ENCODE measurements around the gene TNFSF13B. TPM values are rescaled to one million over a fixed set of nuclear protein-coding genes. Genes with fewer than 3 reads are reported as not detected.

Gene TNFSF13B
- total and polyA plus RNA-seq, 10 of the 15 experiments (the other 5 are each of a cell fraction or from before 2014, with no cell fraction given) = 11.0 to 64.2 (median 17.0) TPM

GRCh38 chr13:108223687-108224503, 45.6 kb upstream of the TNFSF13B start:
- Histone ChIP-seq H3K4me2 (ENCODE audit: control insufficient read depth, insufficient read depth) (no peak overlapping the region), H3K79me2 (ENCODE audit: control insufficient read depth, insufficient read depth, low read length) (peaks cover 72% of the 10 kb centered on the region), H3K27me3 (replicated peaks in 1 of 2; ENCODE audit: control insufficient read depth in 2 of 2, insufficient read depth in 2 of 2, low read length in 1 of 2) (no peaks in the 10 kb centered on the region), H2AFZ (ENCODE audit: control insufficient read depth, low read depth, low read length) (no peak overlapping the region), H3K27ac (ENCODE audit: control insufficient read depth, insufficient read depth) (no peak overlapping the region), H3K36me3 (ENCODE audit: control insufficient read depth in 2 of 2, insufficient read depth in 2 of 2, low read length in 1 of 2) (no peaks in the 10 kb centered on the region; a peak in 1 of 4 replicates), H3K9ac (ENCODE audit: control insufficient read depth, insufficient read depth, low read length) (no peak overlapping the region), H4K20me1 (ENCODE audit: control insufficient read depth, insufficient read depth) (no peaks in the 10 kb centered on the region), H3K4me1 (ENCODE audit: control insufficient read depth, insufficient read depth, low read length) (peaks cover 13% of the 10 kb centered on the region), H3K4me3 (no peak overlapping the region), H3K9me3 (replicated peaks; ENCODE audit: control insufficient read depth, insufficient read depth, low read length) (no peaks in the 10 kb centered on the region)
- ChIA-PET CTCF (interaction anchor here (0.9 to 2.0 kb wide), 8 partner anchors 8 to 671 kb away, joined by 3 to 12 read pairs (median 4); partner anchors contain the start of gene TNFSF13B), POLR2A (no interaction called here), SMC1A (ENCODE audit: uncharacterized antibody, unreplicated experiment) (interaction anchor here (0.7 to 2.5 kb wide), 6 partner anchors 8 to 671 kb away, joined by 3 to 19 read pairs (median 5); partner anchors contain the start of gene TNFSF13B), RAD21 (ENCODE audit: unreplicated experiment) (interaction anchor here (0.6 to 1.6 kb wide), 3 partner anchors 10 to 671 kb away, joined by 3 to 4 read pairs (median 4); no protein-coding TSS in a partner anchor)
- ATAC-seq (no peak), FAIRE-seq (no peak), DNase-seq (ENCODE audit: low read depth, low spot score) (no peak)
- in situ Hi-C loops (cut with MboI) = loop anchor here (25.0 kb wide), 1 partner anchor 1662 kb away; the partner anchor contains the start of gene ARGLU1
- intact Hi-C loops (cut with micrococcal nuclease; ENCODE audit: unreplicated experiment) = loop anchor here (5.0 to 10.0 kb wide), 2 partner anchors 351 to 1657 kb away; partner anchors contain the start of gene ARGLU1
- WGBS (ENCODE audit: insufficient coverage, insufficient replicate concordance, low lambda C conversion rate, missing lambda C conversion rate) = 49% methylated on average over 7 of the region's 7 CpGs
- BruUV-seq (replicated peaks) = no TSS peak
- no peak for TF ChIP-seq REST (IDR thresholded peaks at IDR 0.05; ENCODE audit: low read depth, low read length)
- TF ChIP-seq EP300 (IDR thresholded peaks at IDR 0.05; ENCODE audit: borderline replicate concordance in 1 of 2, control insufficient read depth in 1 of 2, low read depth in 2 of 2, low read length in 2 of 2) = no peak
- no peak for TF ChIP-seq NBN (IDR thresholded peaks at IDR 0.05)
- TF ChIP-seq RFX5 (IDR thresholded peaks at IDR 0.05; ENCODE audit: low read depth, low read length) = no peak
- TF ChIP-seq IKZF1 (conservative IDR thresholded peaks at IDR 0.05) = no peak
- TF ChIP-seq ZBED1 (IDR thresholded peaks at IDR 0.05; ENCODE audit: borderline replicate concordance) = no peak
- no peak for TF ChIP-seq EZH2 (IDR thresholded peaks at IDR 0.05; ENCODE audit: borderline replicate concordance, control insufficient read depth, low read depth, low read length)
- TF ChIP-seq CBFB (IDR thresholded peaks at IDR 0.05; ENCODE audit: low read depth) = no peak
- TF ChIP-seq MLLT1 (IDR thresholded peaks at IDR 0.05) = no peak
- TF ChIP-seq EED (IDR thresholded peaks at IDR 0.05; ENCODE audit: low read depth) = no peak
- no peak for TF ChIP-seq CBX5 (IDR thresholded peaks at IDR 0.05; ENCODE audit: low read depth)
- TF ChIP-seq MXI1 (IDR thresholded peaks at IDR 0.05; ENCODE audit: low read depth, low read length) = no peak
- TF ChIP-seq IRF3 (IDR thresholded peaks at IDR 0.05) = no peak
- TF ChIP-seq ATF7 (IDR thresholded peaks at IDR 0.05; ENCODE audit: low read depth) = no peak
- TF ChIP-seq ZNF622 (IDR thresholded peaks at IDR 0.05) = no peak
- TF ChIP-seq POU2F2 (IDR thresholded peaks at IDR 0.05; ENCODE audit: borderline replicate concordance, low read depth, low read length) = no peak
- no peak for TF ChIP-seq PKNOX1 (IDR thresholded peaks at IDR 0.05)

Measured in GM12878 (cell line).